ENCODE data around the gene IFIT1.

DNA sequence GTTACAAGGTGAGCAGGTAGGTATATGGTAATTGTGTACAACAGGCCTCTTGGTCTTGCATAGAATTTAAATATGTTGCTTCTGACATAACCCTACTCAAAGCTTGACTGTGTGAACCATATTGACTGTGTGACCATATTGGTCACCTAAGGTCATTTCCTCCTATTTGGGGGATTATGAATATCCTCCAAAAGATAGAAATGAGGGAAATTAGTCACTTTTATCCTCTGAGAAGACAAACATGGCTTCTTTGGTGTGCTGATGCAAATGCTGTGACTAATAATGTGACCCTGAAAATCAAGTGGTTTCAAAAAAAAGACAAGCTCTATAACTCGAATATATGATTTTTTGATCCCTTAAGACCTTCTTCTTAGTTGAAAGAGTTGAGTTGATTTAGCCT, 49.9 kb downstream of the IFIT1 start:
- TF ChIP-seq, protein P1, sequence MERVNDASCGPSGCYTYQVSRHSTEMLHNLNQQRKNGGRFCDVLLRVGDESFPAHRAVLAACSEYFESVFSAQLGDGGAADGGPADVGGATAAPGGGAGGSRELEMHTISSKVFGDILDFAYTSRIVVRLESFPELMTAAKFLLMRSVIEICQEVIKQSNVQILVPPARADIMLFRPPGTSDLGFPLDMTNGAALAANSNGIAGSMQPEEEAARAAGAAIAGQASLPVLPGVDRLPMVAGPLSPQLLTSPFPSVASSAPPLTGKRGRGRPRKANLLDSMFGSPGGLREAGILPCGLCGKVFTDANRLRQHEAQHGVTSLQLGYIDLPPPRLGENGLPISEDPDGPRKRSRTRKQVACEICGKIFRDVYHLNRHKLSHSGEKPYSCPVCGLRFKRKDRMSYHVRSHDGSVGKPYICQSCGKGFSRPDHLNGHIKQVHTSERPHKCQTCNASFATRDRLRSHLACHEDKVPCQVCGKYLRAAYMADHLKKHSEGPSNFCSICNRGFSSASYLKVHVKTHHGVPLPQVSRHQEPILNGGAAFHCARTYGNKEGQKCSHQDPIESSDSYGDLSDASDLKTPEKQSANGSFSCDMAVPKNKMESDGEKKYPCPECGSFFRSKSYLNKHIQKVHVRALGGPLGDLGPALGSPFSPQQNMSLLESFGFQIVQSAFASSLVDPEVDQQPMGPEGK (CRISPR knock-in tag; IDR thresholded peaks at IDR 0.05; ENCODE audit: borderline replicate concordance), result no peak
- TF ChIP-seq ZFP3 (CRISPR knock-in tag; IDR thresholded peaks at IDR 0.05), result no peak
- no peak for TF ChIP-seq PPARA (CRISPR knock-in tag; IDR thresholded peaks at IDR 0.05; ENCODE audit: borderline replicate concordance)
- TF ChIP-seq ZC3H10 (CRISPR knock-in tag; IDR thresholded peaks at IDR 0.05), result no peak

Data from SK-N-SH treated with all-trans-retinoic acid at 6 μM for 48 hours (cell line).